ENCODE measurements around the gene STX4.

- TF ChIP-seq HOMEZ (CRISPR knock-in tag; IDR thresholded peaks at IDR 0.05) (no peak), ZNF24 (IDR thresholded peaks at IDR 0.05) (no peak), JUND (IDR thresholded peaks at IDR 0.05; ENCODE audit: borderline replicate concordance, low read depth, low read length) (no peak), JUND (tag; IDR thresholded peaks at IDR 0.05; ENCODE audit: borderline replicate concordance, low read depth, low read length) (no peak), USF2 (CRISPR knock-in tag; IDR thresholded peaks at IDR 0.05) (no peak), SMAD3 (CRISPR knock-in tag; conservative IDR thresholded peaks at IDR 0.05) (no peak), MNT (conservative IDR thresholded peaks at IDR 0.05) (no peak), FOXA3 (CRISPR knock-in tag; conservative IDR thresholded peaks at IDR 0.05 in 1 of 2, IDR thresholded peaks at IDR 0.05 in 1 of 2) (no peak), CUX1 (CRISPR knock-in tag; IDR thresholded peaks at IDR 0.05) (no peak), HIVEP1 (CRISPR knock-in tag; IDR thresholded peaks at IDR 0.05) (no peak), CTCF (IDR thresholded peaks at IDR 0.05 in 2 of 3, conservative IDR thresholded peaks at IDR 0.05 in 1 of 3; ENCODE audit: insufficient read depth in 2 of 3, low read depth in 1 of 3, low read length in 3 of 3) (no peak), HMGXB4 (CRISPR knock-in tag; IDR thresholded peaks at IDR 0.05) (no peak), RFX5 (IDR thresholded peaks at IDR 0.05; ENCODE audit: low read depth, low read length) (no peak), ETV6 (IDR thresholded peaks at IDR 0.05; ENCODE audit: borderline replicate concordance in 1 of 2, low read depth in 2 of 2, low read length in 1 of 2) (no peak), ETV6 (CRISPR knock-in tag; IDR thresholded peaks at IDR 0.05; ENCODE audit: borderline replicate concordance) (no peak)
Observed at GRCh38 chr16:31085411-31085810, 52.1 kb downstream of the STX4 start.

Measured in K562 (cell line).